Astrocyte of the spinal cord (primary cell): Measurements from ENCODE around the gene MARCHF6.
"Not testable (repeated sequence)": the region's sequence is repeated elsewhere in the genome, so short reads cannot be mapped to it uniquely, and the experiment has no call there.

Experiments
- DNase-seq: peaks from one replicate; pipeline ENCODE4 v3.0.0; 2011; ENCODE audit warnings: low read depth, low spot score
- H3K4me3 ChIP-seq: 2 replicates; pipeline ENCODE4 v1.5.1; 2011; ENCODE audit warnings: low read depth, mild to moderate bottlenecking, low read length, moderate library complexity
- CTCF ChIP-seq: IDR thresholded peaks from 2 replicates; pipeline ENCODE4 v1.5.1; 2012; ENCODE audit warnings: low read depth, mild to moderate bottlenecking, low read length, inconsistent platforms
- in situ Hi-C: cut with HindIII; loops from 2 replicates; pipeline ENCODE4 v1.10.0; 2017; ENCODE audit warnings: low sequenced_read_pairs

MARCHF6 gene

GRCh38 chr5:10384483-10384882, 31.0 kb downstream of the MARCHF6 start:
- no peak for DNase-seq
- in situ Hi-C loops, result no loop called here
- no peak for TF ChIP-seq CTCF
- H3K4me3 ChIP-seq, result no peak overlapping the region

- in situ Hi-C loops, result no loop called here
- H3K4me3 ChIP-seq, result no peak overlapping the region
- peak; percentile 48 for DNase-seq
- TF ChIP-seq CTCF, result no peak
These were observed 34.2 kb downstream of the MARCHF6 start for GRCh38 chr5:10387690-10388089.

- in situ Hi-C loops, result no loop called here
- H3K4me3 ChIP-seq, result no peak overlapping the region
- TF ChIP-seq CTCF, result no peak
- no peak for DNase-seq
These were observed 37.6 kb downstream of the MARCHF6 start for GRCh38 chr5:10391130-10391529.

GRCh38 chr5:10392567-10393328, 39.3 kb downstream of the MARCHF6 start:
- H3K4me3 ChIP-seq, in situ Hi-C loops: not testable (repeated sequence)
- DNase-seq, result peak; percentile 23

GRCh38 chr5:10393491-10393890, 40.0 kb downstream of the MARCHF6 start:
- no peak overlapping the region for H3K4me3 ChIP-seq
- DNase-seq, result no peak
- in situ Hi-C loops, result no loop called here
- no peak for TF ChIP-seq CTCF

- in situ Hi-C loops, result no loop called here
- no peak for DNase-seq
- H3K4me3 ChIP-seq, result no peak overlapping the region
- no peak for TF ChIP-seq CTCF
These were observed 43.1 kb downstream of the MARCHF6 start for GRCh38 chr5:10396552-10396951.

GRCh38 chr5:10399839-10400238, 46.3 kb downstream of the MARCHF6 start:
- DNase-seq, result no peak
- in situ Hi-C loops, result no loop called here
- no peak for TF ChIP-seq CTCF

More at GRCh38 chr5:10399839-10400238, 46.3 kb downstream of the MARCHF6 start:
- H3K4me3 ChIP-seq, result no peak overlapping the region
